ENCODE data around the gene MOCS2. TPM values are rescaled to one million over a fixed set of nuclear protein-coding genes. Genes with fewer than 3 reads are reported as not detected.

The MOCS2 gene, protein sequence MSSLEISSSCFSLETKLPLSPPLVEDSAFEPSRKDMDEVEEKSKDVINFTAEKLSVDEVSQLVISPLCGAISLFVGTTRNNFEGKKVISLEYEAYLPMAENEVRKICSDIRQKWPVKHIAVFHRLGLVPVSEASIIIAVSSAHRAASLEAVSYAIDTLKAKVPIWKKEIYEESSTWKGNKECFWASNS
- 18.8 and 23.2 TPM in 2 replicates for total RNA-seq

DNA sequence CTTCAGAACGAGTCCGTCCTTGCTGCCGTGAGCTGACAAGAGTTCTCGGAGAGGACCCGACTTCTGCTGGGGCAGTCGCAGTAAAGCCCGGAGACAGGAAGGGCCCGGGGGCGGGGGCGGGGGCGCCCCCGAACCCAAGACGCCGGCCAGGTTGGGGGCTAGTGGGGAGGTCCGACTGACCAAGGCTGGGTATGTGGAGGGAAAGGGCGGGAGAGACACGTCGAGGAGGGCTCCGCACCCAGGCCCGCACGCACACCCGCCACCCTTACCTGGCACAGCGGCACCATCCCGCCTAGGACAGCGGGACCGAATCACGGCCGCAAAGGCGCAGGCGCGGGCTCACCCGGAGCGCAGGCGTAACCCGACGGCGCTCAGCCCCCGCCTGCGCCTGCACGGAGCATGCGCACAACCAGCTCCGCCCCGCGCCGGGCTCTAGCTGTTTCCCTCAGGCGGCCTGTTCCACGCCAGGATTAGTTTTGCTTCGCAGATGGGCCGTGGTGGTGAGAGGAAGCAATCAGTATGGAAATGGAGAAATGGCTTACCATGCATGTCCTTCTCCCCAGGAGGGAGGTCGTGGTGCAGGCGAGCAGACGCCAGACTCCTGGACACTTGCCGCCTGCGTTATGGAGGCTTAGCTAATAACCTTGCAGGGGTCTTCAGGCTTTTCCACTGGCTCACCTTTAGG lies at the start of gene MOCS2:
MOCS2 (minus strand) TSS at position 315 of the 685 bp plus-strand sequence. CDS start 2,583 bp downstream, outside the sequence.

Other genes with a start within 250 kb of the MOCS2 start
- gene ITGA2, start 120.4 kb downstream of the MOCS2 start, total RNA-seq = 46.3 and 76.4 TPM in 2 replicates

All from tracheal epithelial cell (primary cell).